GM12873 (cell line): ENCODE results near the gene ERAP2.

Experiments used
- TF ChIP-seq, protein P1 (sequence below): IDR thresholded peaks from 2 replicates; pipeline ENCODE4 v1.5.1; 2012; ENCODE audit warnings: low read depth, mild to moderate bottlenecking, moderate library complexity, low read length, control low read depth; ENCODE audit not compliant: insufficient read depth; ENCODE audit errors: missing control alignments

The ERAP2 gene

GRCh38 chr5:96963267-96963666, 87.0 kb downstream of the ERAP2 start:
- TF ChIP-seq, protein P1, sequence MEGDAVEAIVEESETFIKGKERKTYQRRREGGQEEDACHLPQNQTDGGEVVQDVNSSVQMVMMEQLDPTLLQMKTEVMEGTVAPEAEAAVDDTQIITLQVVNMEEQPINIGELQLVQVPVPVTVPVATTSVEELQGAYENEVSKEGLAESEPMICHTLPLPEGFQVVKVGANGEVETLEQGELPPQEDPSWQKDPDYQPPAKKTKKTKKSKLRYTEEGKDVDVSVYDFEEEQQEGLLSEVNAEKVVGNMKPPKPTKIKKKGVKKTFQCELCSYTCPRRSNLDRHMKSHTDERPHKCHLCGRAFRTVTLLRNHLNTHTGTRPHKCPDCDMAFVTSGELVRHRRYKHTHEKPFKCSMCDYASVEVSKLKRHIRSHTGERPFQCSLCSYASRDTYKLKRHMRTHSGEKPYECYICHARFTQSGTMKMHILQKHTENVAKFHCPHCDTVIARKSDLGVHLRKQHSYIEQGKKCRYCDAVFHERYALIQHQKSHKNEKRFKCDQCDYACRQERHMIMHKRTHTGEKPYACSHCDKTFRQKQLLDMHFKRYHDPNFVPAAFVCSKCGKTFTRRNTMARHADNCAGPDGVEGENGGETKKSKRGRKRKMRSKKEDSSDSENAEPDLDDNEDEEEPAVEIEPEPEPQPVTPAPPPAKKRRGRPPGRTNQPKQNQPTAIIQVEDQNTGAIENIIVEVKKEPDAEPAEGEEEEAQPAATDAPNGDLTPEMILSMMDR = no peak

DNA sequence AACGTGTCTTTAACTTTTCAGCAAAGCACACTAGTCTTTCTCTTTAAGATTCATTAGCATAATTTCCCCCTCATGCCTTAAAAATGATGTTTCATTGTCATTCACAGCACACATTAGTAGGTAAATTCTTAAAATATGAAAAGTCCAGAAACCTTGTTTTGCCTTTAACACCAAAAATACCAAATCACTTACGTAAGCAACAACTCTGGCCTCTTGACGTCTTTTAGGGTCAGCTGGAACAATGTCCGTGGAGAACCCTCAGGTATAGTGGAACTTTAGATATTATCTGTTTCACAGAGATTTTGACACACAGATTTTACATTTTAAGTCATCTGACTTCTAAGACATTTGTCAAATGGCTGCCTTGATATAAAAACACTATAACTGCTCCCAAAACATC, 90.5 kb downstream of the ERAP2 start:
- TF ChIP-seq, protein P1 = no peak

GRCh38 chr5:96967400-96967799, 91.1 kb downstream of the ERAP2 start:
- TF ChIP-seq, protein P1 = no peak

DNA sequence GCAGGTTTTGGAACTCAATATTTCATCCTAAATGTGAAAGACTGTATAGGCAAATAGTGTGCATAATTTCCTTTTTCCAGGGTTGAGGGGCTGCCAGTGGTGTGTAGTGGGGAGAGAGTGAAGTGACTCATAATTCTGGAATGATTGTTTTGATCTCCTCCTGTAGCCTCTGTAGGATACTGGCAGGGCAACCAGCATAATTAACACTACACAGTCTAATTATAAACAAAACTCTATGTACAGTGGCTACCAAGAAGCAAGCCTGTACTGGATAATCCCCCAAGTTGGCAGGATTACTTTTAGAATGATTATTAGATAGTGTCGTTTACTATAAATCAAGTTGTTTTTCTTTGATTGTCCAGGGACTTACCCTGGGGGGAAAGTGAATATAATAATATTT, 91.8 kb downstream of the ERAP2 start:
- TF ChIP-seq, protein P1 = no peak

GRCh38 chr5:96968614-96969013, 92.3 kb downstream of the ERAP2 start:
- TF ChIP-seq, protein P1 = no peak
